Dedifferentiated amniotic fluid mesenchymal stem cell (primary cell): ENCODE results near the gene NALCN.

Source experiments
- DNase-seq: peaks from one replicate; pipeline ENCODE4 v3.0.0-alpha.2; 2016; ENCODE audit errors: extremely low spot score

NALCN gene

GRCh38 chr13:101416181-101417042 is at the start of gene NALCN:
Gene NALCN, minus strand, starts transcription at chr13:101416508. Its CDS starts 17,382 bp downstream, at chr13:101399126.
- DNase-seq: no peak

- no peak for DNase-seq
Observed at GRCh38 chr13:101465877-101466276, 49.6 kb upstream of the NALCN start.

GRCh38 chr13:101457176-101457575 is 40.9 kb upstream of the NALCN start:
- DNase-seq: no peak

DNA sequence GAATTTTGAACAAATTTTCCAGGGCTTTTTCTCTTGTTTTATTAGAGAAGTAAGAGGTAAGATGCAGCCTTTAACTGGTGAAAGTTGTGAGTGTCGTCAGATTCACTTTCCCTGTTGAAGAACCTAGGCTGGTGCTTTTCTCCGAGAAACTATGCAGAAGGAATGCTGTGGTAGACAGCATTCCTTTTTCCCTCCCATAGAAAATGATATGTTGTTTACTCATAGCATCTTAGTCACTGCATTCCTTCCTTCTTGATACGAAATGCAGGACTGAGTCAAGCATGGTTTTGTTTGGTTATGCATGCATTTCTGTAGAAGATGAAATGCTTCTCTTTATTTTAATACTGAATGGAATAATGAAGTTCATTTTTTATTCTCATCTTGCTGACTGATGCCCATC is 39.6 kb upstream of the NALCN start:
- peak; percentile 95 for DNase-seq

- no peak for DNase-seq
Observed at GRCh38 chr13:101454767-101455166, 38.5 kb upstream of the NALCN start.

- DNase-seq: no peak
Observed at GRCh38 chr13:101453784-101454201, 37.5 kb upstream of the NALCN start.

DNA sequence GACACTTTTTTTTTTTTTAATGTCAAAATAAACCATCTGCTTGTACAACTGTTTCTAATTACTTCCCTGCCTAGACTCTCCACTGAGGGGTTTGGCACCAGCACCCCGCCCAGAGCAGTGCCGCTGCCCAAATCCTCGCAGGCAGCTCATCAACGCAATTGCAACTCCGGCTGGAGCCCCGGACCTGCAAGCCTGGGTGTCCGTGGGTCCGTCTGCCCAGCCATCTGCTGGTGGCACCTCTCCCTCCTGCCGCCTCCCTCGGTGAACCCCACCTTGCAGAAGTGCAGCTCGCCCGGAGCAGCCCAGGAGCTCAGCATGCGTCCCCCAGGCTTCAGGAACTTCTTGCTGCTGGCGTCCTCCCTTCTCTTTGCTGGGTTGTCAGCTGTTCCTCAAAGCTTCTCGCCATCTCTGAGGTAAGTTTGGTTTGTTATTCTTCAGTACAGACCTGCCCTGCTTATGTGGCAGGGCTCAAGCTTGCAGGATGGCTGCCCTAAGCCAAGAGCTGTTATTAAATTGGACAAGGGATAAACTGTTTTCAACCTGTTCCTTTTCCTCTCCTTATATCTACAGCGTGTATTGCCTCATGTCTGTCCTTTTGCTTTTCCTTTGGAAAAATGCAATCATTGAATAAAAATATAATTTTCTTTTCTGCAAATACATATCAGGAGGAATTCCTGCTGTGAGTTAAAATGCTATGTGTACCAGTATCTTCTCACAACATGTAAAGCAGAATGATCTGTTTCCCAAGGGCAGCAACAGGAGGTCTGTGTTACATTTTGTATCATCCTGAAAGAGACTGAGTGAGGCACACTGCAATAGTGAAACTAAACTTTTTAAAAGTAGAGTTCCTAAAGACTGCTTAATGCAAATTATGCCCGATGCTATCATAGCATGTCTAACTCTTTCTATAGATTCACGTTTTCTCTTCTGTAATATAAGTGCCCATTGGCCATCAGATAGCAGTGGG is 36.5 kb upstream of the NALCN start, which contains the start of gene ITGBL1:
Gene ITGBL1, plus strand, starts transcription at position 157 of the 967 bp plus-strand sequence. Its CDS starts 159 bp downstream, at position 316.
- peak; percentile 68 for DNase-seq

GRCh38 chr13:101451641-101452040 is 35.3 kb upstream of the NALCN start:
- DNase-seq: no peak

GRCh38 chr13:101450749-101451130 is 34.4 kb upstream of the NALCN start:
- no peak for DNase-seq

DNA sequence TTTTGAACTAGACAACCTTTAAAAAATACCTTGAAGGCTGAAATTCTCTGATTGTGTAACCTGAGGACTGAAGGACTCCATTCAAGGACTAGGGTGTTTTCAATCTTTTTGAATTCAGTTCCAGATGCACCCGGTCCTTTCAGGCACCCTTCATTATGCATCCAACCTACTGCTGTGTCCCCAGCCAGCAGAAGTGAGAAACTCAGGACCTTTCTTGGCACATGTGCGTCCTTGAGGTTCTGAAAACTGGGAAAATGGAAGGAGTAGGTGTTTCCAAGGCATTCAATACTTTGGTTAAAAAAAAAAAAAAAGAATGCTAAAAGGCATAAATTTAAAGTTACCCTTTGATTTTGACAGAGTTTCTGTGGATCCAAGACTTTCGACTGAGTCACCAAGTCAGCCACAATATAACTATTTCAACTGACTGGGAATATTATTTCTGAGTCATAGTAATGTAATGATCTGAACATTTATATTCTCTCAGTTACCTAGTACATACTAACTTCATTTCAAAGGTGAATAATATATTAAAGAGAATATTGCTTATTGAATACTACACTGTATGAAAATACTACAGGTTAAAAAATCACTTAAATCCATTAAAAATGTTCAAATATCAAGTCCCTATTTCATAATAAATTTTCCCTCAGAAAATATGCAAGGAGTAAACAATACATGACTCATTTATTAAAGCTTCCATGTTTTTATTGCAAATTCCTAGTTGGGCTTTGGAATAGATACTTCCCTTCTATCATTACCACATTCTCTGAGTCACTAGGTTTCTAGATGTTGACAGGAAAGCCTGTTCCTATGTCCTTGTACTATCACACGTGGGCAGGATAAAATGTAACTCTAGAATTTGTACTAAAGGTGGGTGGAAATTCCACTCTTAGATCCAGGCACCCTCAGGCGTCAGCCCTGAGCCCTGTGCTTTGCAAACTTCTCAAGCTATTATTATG is 33.8 kb upstream of the NALCN start:
- DNase-seq: peak; percentile 79

DNA sequence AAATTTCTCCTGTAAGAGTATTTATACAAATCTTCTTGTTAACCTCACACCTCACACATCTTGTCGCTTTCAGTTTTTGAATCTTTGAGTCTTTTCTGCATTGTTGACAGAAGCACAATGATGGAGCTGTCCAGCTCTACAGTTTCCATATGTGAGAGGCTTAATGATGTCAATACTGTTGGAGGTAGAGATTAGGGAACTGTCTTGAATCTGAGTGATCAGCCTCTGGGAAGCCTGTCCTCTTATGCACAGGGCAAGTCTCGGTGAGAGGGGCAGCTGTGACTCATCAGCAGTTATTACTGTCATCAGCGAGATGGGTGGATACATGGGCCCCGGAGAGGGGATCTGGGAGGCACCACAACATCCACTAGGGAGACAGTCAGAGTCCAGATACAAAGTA is 31.5 kb upstream of the NALCN start:
- no peak for DNase-seq

DNA sequence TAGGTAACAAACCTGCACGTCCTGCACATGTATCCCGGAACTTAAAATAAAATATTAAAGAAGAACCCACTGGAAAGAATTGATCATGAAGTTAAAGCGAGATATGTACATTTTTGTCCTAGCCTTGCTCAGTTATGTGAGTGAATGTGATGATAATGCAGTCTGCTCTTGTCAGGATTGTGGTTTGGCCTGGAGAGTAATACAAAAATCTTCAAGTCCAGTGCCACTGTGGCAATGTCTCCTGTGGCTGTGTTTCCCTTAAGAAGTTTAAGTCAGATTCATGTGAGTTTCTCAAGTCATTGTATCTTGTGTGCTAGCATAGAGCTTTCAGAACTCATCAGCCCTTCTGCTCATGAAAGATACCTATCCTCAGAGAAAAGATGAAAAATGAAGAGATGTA is 18.2 kb upstream of the NALCN start:
- no peak for DNase-seq

DNA sequence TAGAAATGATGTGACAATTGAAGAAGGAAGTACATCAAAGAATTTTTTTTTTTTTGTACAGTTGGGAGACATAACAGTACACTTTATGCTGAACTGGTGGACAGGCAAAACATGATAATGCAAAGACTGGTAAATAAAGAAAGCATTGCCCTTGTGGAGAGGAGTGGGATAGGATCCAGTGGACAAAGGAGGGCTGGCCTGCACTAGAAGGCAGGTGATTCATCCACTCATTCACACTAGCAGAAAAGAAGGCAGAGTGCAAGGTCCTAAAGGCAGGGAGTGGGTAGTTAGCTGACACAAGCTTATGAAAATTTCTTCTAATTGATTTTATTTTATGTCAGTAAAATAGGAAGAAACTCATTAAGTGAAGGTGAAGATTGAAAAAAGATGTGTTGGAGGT is 17.6 kb upstream of the NALCN start:
- DNase-seq: no peak

DNA sequence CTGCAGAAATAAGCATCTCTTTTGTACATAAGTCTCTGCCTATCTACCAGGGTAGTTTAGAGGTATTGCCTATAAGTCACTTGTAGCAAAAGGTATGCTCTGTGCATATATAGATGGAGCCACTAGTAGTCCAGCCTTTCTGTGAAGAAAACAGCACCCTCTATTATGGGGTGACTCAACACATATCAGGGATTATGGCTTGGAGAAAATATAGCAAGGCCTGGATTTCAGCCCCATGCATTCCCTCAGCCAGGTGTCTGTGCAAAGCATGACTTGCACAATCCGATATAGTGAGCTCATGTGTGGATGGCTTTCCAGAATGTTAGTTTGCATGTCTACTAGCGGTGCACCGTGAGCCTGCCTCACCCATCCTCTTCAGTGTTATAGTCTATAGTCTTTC is 13.4 kb upstream of the NALCN start:
- DNase-seq: no peak

GRCh38 chr13:101425623-101426022 is 9.3 kb upstream of the NALCN start:
- no peak for DNase-seq

DNA sequence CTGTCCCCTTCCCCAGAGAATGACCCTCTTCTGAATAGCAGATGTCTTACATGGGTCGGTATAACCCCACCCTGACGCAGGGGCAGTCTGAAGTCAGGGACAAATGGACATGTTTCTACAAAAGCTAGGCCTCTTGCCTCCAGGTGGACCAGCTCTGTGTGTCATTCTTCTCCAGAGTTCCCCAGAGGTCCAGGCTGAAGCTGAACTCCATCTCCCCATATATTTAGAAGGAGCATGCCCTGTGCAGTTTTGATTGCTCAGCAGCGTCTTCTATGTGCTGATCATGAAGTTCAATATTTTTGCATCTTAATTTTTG is 8.8 kb upstream of the NALCN start:
- no peak for DNase-seq

GRCh38 chr13:101424381-101425155 is 8.3 kb upstream of the NALCN start:
- DNase-seq: no peak

GRCh38 chr13:101423872-101424271 is 7.6 kb upstream of the NALCN start:
- no peak for DNase-seq

GRCh38 chr13:101417501-101417900 is 1.2 kb upstream of the NALCN start:
- DNase-seq: peak; percentile 37

DNA sequence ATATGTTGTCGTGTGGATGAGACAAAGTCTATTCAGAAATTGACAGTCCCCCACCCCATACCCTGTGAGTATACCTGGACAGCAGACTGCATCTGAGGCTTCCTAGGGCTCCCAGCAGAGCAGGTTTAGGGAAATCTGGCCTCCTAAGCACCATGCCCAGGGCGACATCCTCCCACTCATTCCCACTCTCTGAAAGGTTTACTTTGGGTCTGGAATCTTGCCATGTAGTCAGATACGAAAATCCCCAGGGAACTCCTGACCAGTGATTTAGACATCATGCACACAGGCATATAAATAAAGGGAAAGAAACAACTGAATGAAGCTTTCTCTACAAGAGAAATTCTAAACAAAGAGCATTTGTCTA is 717 bp upstream of the NALCN start:
- DNase-seq: no peak
